NCI-H345 (cell line): Measurements from ENCODE around the gene ZNF691.
"Not testable (repeated sequence)": the region's sequence is repeated elsewhere in the genome, so short reads cannot be mapped to it uniquely, and the experiment has no call there.

ENCODE experiments used
- DNase-seq: peaks from one replicate; lab custom pipeline; 2025; lab: John Stamatoyannopoulos, UW

ZNF691 gene, protein sequence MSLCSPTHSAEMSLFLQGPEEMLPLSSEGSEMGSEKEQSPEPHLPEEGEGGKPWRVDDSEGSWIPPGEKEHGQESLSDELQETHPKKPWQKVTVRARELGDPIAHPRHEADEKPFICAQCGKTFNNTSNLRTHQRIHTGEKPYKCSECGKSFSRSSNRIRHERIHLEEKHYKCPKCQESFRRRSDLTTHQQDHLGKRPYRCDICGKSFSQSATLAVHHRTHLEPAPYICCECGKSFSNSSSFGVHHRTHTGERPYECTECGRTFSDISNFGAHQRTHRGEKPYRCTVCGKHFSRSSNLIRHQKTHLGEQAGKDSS

GRCh38 chr1:42846257-42847110, at the start of gene ZNF691:
Gene ZNF691 (plus strand): TSS chr1:42846613. CDS start chr1:42849659, 3,046 bp downstream.
- DNase-seq, result peak; percentile 97

DNA sequence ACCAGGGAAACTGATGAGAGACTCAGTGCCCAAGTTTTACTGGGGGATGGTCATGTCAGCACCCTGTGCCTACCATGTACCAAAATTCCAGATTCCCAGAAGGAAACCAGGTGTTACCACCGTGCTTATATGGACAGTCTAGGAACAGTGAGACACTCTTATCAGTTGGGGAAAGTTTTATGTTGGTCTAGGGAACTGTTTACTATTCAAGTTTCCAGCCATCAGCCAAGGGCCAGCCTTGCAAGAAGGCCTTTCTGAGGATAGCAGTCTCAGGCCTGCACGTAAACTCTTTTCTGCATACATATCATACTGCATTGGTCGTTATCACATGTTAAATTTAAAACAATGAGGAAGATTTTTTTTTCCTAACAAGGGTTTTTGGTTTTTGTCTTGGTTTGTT, 49.0 kb upstream of the ZNF691 start:
- no peak for DNase-seq

GRCh38 chr1:42797979-42798378, 48.4 kb upstream of the ZNF691 start:
- DNase-seq, result no peak

DNA sequence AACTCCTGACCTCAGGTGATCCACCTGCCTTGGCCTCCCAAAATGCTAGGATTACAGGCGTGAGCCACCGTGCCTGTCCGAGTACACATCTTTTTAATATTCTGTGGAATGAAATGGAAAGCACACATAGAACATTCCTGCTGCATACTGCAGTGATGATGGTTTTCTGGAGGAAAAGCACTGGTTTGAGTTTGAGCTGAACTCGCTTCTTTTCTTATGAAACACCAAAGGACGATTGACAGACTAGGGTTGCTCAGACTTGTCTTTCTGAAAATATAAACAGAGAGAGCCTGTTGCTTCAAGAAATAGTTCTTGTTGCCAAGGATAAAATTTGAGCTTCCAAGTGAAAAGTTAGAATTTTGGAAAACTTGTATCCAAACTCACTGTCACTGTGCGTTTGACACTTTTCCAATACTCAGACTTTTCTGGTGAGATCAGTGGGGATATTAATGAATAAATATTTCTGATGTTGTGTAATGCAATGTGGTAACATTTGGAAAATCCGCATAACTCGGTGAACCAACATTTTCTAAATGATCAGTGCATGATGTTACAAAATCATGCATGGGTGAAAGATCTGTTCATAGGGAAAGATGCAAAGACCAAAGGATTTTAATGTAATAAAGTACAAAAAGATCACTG, 44.5 kb upstream of the ZNF691 start:
- DNase-seq, result no peak

- no peak for DNase-seq
Observed at GRCh38 chr1:42806171-42806570, 40.2 kb upstream of the ZNF691 start.

GRCh38 chr1:42806593-42806992, 39.8 kb upstream of the ZNF691 start:
- DNase-seq, result no peak

- DNase-seq, result no peak
Observed at GRCh38 chr1:42807056-42807668, 39.3 kb upstream of the ZNF691 start.

DNA sequence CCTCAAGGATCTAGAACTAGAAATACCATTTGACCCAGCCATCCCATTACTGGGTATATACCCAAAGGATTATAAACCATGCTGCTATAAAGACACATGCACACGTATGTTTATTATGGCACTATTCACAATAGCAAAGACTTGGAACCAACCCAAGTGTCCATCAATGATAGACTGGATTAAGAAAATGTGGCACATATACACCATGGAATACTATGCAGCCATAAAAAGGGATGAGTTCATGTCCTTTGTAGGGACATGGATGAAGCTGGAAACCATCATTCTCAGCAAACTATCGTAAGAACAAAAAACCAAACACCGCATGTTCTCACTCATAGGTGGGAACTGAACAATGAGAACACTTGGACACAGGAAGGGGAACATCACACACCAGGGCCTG, 31.6 kb upstream of the ZNF691 start:
- DNase-seq, result not testable (repeated sequence)

DNA sequence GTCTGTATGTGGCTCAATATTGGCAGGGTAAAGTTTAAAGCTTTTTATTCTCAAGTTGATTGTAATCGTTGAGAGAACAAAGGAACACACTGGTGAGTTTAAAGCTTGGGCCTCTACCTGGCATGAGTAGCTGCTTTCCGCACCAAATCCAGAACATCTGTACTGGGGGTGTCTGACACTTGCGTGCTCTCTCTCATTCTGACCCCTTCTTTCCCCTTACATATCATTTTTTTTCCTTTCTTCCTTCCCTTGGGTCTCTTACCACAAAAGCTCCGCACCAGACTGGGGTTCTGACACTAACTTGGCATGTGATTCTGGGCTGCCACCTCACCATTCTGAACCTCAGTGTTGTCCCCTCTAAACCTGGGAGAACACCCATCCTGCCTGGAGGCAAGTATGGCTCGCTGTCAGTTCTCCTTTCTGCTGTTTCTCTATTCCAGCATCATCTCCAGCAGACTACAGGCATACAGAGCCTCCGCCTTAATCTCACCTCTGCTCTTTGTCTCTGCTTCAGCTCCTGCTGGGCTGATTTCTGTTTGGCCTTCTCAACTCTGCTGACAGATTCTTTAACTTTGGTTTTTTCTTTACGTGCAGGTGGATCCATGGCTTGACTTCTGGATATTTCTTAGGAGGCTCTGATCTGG, 30.4 kb upstream of the ZNF691 start:
- DNase-seq, result peak; percentile 52

GRCh38 chr1:42816585-42817439, 29.6 kb upstream of the ZNF691 start, which contains the start of the genes ERMAP and SVBP:
Gene ERMAP (plus strand): TSS chr1:42817122. CDS start chr1:42830449, 13,327 bp downstream.
Gene SVBP (minus strand): TSS chr1:42817397. CDS start chr1:42816544, 853 bp downstream.
- peak; percentile 92 for DNase-seq

DNA sequence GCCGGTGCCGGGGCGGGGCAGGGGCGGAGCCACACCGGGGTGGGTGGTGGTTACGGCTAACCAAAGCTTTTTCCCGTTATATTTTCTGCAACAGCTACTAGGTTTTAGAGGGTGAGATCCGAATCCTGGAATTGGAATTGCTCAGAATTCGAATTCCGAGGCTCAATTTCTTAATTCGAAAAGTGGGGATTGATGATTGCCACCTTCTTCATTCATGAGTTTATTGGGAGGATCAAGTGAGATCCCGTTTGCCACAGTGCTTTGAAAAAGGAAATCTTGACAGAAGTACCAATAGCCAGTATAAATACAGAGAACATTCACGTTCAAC, 29.0 kb upstream of the ZNF691 start:
- DNase-seq, result no peak

- DNase-seq, result no peak
Observed at GRCh38 chr1:42817976-42818375, 28.4 kb upstream of the ZNF691 start.

GRCh38 chr1:42820813-42821212, 25.6 kb upstream of the ZNF691 start:
- no peak for DNase-seq

DNA sequence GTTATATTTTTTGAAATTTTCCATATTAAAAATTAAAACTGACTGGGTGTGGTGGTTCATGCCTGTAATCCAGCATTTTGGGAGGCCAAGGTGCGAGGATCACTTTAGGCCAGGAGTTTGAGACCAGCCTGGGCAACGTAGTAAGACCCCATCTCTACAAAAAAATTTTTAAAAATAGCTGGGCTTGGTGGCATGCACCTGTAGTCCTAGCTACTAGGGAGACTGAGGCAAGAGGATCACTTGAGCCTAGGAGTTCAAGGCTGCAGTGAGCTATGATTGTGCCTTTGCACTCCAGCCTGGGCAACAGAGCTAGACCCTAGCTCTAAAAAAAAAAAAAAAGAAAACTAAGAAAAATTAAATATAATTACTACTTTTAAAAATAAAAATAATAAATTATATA, 24.7 kb upstream of the ZNF691 start:
- no peak for DNase-seq

- peak; percentile 2 for DNase-seq
Observed at GRCh38 chr1:42822800-42823392, 23.5 kb upstream of the ZNF691 start.

- DNase-seq, result no peak
Observed at GRCh38 chr1:42824481-42825035, 21.9 kb upstream of the ZNF691 start.

DNA sequence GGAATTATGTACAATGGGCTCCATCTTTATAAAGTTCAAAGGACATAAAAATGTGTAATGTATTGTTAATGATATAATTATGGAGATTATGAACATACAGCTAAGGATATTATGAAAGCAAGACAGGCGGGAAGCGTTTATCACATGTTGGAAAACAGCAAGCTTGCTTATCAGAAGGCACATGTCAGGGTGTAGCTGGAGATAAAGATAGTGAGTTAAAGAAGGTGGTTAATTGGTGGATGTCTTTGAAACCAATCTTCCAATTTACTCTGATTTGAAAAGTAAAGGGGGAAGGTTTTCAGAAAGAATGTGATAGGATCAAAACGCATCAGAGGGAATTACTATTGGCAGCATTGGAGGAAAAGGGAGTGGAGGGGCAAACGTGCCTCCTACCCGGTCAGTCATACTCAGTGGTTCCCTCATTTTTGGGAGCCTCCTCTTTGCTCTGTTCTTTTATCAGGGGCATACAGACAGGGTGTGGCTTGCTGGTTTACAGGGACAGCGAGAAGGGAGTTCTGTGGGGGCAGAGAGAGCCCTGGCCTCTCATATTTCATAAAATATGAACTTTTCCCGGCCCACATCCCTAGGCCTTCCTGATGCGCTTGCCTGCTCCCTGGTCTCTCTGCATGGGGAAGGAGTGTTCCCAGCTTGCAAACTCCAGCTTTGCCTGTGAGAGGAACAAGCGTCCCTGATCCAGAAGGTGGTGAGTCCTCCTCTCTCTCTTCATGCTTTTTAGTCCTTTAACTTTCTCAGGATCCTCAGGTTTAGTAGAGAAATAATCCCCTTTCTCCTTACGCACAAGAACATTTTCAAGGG, 21.2 kb upstream of the ZNF691 start:
- no peak for DNase-seq

GRCh38 chr1:42830631-42831030, 15.8 kb upstream of the ZNF691 start:
- no peak for DNase-seq

GRCh38 chr1:42831273-42831672, 15.1 kb upstream of the ZNF691 start:
- no peak for DNase-seq
